Caco-2 (cell line): Measurements from ENCODE around the gene PFDN1. TPM values are rescaled to one million over a fixed set of nuclear protein-coding genes. Genes with fewer than 3 reads are reported as not detected.
"Not testable (repeated sequence)": the region's sequence is repeated elsewhere in the genome, so short reads cannot be mapped to it uniquely, and the experiment has no call there.

Source experiments
- BruUV-seq: library from RNA; stranded (reverse); fragments of 400-500 nt; replicated peaks from 2 replicates; lab custom pipeline; 2021; lab: Mats Ljungman, UMichigan
- CTCF ChIA-PET: fragments of 300-600 bp; sonication (Branson Sonifier 250); formaldehyde crosslinking; loops from one replicate; lab custom pipeline; 2022; ENCODE audit warnings: antibody characterized with exemption; lab: Charles Lee
- POLR2A ChIA-PET: fragments of 300-600 bp; sonication (Branson Sonifier 250); formaldehyde crosslinking; loops from one replicate; lab custom pipeline; 2022; ENCODE audit warnings: antibody characterized with exemption; lab: Charles Lee
- DNase-seq, 2 experiments: peaks; one replicate each; pipeline versions ENCODE4 v3.0.0 to v3.0.0-alpha.2; 2020 to 2022
- H3K27me3 ChIP-seq: replicated peaks from 2 replicates; pipeline ENCODE4 v1.6.0; 2011; ENCODE audit warnings: low read length; ENCODE audit not compliant: control insufficient read depth, insufficient read depth
- H3K36me3 ChIP-seq: 2 replicates; pipeline ENCODE4 v1.5.1; 2011; ENCODE audit warnings: low read length; ENCODE audit not compliant: control insufficient read depth, insufficient read depth
- H3K4me1 ChIP-seq: fragments of 250-450 bp; sonication (Bioruptor Pico); 2 replicates; pipeline ENCODE4 v1.5.1; 2020; ENCODE audit warnings: mild to moderate bottlenecking
- H3K4me3 ChIP-seq: 2 replicates; pipeline ENCODE4 v1.5.1; 2011; ENCODE audit warnings: low read depth, mild to moderate bottlenecking, control low read depth, low read length
- H3K9me3 ChIP-seq: fragments of 250-450 bp; sonication (Bioruptor Pico); 2 replicates; pipeline ENCODE4 v1.5.1; 2020; ENCODE audit warnings: mild to moderate bottlenecking, moderate library complexity
- H3K27ac Mint-ChIP-seq: one replicate; pipeline ENCODE4 v1.8.0; 2022; ENCODE audit warnings: mixed read lengths; ENCODE audit not compliant: unreplicated experiment
- H3K27me3 Mint-ChIP-seq: one replicate; pipeline ENCODE4 v1.8.0; 2022; ENCODE audit warnings: mixed read lengths; ENCODE audit not compliant: insufficient read depth, unreplicated experiment
- H3K36me3 Mint-ChIP-seq: one replicate; pipeline ENCODE4 v1.8.0; 2022; ENCODE audit warnings: mild to moderate bottlenecking, mixed read lengths; ENCODE audit not compliant: insufficient read depth, unreplicated experiment
- H3K4me1 Mint-ChIP-seq: one replicate; pipeline ENCODE4 v1.8.0; 2022; ENCODE audit warnings: low read depth, mixed read lengths; ENCODE audit not compliant: unreplicated experiment
- H3K4me3 Mint-ChIP-seq: one replicate; pipeline ENCODE4 v1.8.0; 2022; ENCODE audit warnings: mild to moderate bottlenecking, moderate library complexity, mixed read lengths; ENCODE audit not compliant: unreplicated experiment
- H3K9me3 Mint-ChIP-seq: one replicate; pipeline ENCODE4 v1.8.0; 2022; ENCODE audit warnings: mixed read lengths; ENCODE audit not compliant: unreplicated experiment
- CTCF ChIP-seq, 2 experiments: fragments of 200-600 bp in 1 of 2; IDR thresholded peaks; 1 replicate in 1 of 2; 2 replicates in 1 of 2; pipeline versions ENCODE4 v1.5.1 to v1.8.0; 2011 to 2022; ENCODE audit warnings: antibody characterized with exemption in 1 of 2, control low read depth in 1 of 2, inconsistent platforms in 1 of 2, low read depth in 1 of 2, low read length in 1 of 2, mild to moderate bottlenecking in 1 of 2, moderate library complexity in 1 of 2; ENCODE audit not compliant: insufficient read depth in 1 of 2, severe bottlenecking in 1 of 2, unreplicated experiment in 1 of 2
- intact Hi-C: fragments of 100-400 bp; cut with micrococcal nuclease; formaldehyde crosslinking; loops from one replicate; pipeline ENCODE4 v1.10.0; 2022; ENCODE audit not compliant: unreplicated experiment
- total RNA-seq: library from RNA; stranded (reverse); gene quantifications from 2 replicates; pipeline ENCODE4 v1.2.3, GENCODE V29; 2022

PFDN1 gene
- total RNA-seq, 1 experiment from 2014 or later: 81.1 TPM

- no peak overlapping the region for H3K27ac Mint-ChIP-seq
- peaks cover 9% of the 10 kb centered on the region for H3K36me3 Mint-ChIP-seq
- Histone ChIP-seq H3K9me3 (no peaks in the 10 kb centered on the region), H3K36me3 (no peaks in the 10 kb centered on the region; the same call in none of the 2 replicates), H3K4me3 (peak overlapping the region; percentile 86), H3K27me3 (no peaks in the 10 kb centered on the region), H3K4me1 (peaks cover 23% of the 10 kb centered on the region)
- H3K4me3 Mint-ChIP-seq: peak overlapping the region; percentile 71
- ChIA-PET POLR2A (interaction anchor here (0.8 to 1.7 kb wide), 5 partner anchors 42 to 374 kb away, joined by 3 to 9 read pairs (median 3); partner anchors contain the start of gene PFDN1), CTCF (interaction anchor here (0.6 to 4.0 kb wide), 11 partner anchors 8 to 237 kb away, joined by 3 to 105 read pairs (median 24); partner anchors contain the start of gene CYSTM1)
- peak; percentile 53 to 64 for DNase-seq
- peak in 1 of 2 experiments; percentile 18 for TF ChIP-seq CTCF (IDR thresholded peaks at IDR 0.05; ENCODE audit: insufficient read depth in 1 of 2, low read depth in 1 of 2, low read length in 1 of 2, severe bottlenecking in 1 of 2, unreplicated experiment in 1 of 2)
- H3K27me3 Mint-ChIP-seq: no peaks in the 10 kb centered on the region
- no peaks in the 10 kb centered on the region for H3K9me3 Mint-ChIP-seq
- H3K4me1 Mint-ChIP-seq: peaks cover 22% of the 10 kb centered on the region
- intact Hi-C loops: loop anchor here (5.0 kb wide), 1 partner anchor 83 kb away; no protein-coding TSS in a partner anchor
- BruUV-seq: no TSS peak
Measured at GRCh38 chr5:140344683-140345423, 42.0 kb upstream of the PFDN1 start.

GRCh38 chr5:140343849-140344248 lies 40.9 kb upstream of the PFDN1 start:
- H3K9me3 Mint-ChIP-seq, H3K9me3 ChIP-seq, BruUV-seq, H3K4me3 ChIP-seq, H3K4me3 Mint-ChIP-seq, CTCF ChIA-PET, DNase-seq, H3K36me3 ChIP-seq, H3K27me3 ChIP-seq, H3K27ac Mint-ChIP-seq, POLR2A ChIA-PET, H3K27me3 Mint-ChIP-seq, intact Hi-C loops: not testable (repeated sequence)
- H3K4me1 ChIP-seq: peaks cover 23% of the 10 kb centered on the region
- Mint-ChIP-seq H3K36me3 (peaks cover 19% of the 10 kb centered on the region), H3K4me1 (peaks cover 14% of the 10 kb centered on the region)

GRCh38 chr5:140342896-140343295 lies 40.0 kb upstream of the PFDN1 start:
- Mint-ChIP-seq H3K36me3 (peaks cover 20% of the 10 kb centered on the region), H3K4me1 (peaks cover 11% of the 10 kb centered on the region), H3K27me3 (no peaks in the 10 kb centered on the region), H3K4me3 (no peak overlapping the region), H3K9me3 (no peaks in the 10 kb centered on the region), H3K27ac (no peak overlapping the region)
- no peaks in the 10 kb centered on the region for H3K27me3 ChIP-seq
- ChIA-PET POLR2A (no interaction called here), CTCF (no interaction called here)
- no peaks in the 10 kb centered on the region for H3K9me3 ChIP-seq
- H3K36me3 ChIP-seq: no peaks in the 10 kb centered on the region; the same call in none of the 2 replicates
- intact Hi-C loops: no loop called here
- DNase-seq: no peak
- no TSS peak for BruUV-seq
- TF ChIP-seq CTCF (IDR thresholded peaks at IDR 0.05; ENCODE audit: insufficient read depth in 1 of 2, low read depth in 1 of 2, low read length in 1 of 2, severe bottlenecking in 1 of 2, unreplicated experiment in 1 of 2): no peak
- H3K4me3 ChIP-seq: no peak overlapping the region
- H3K4me1 ChIP-seq: peaks cover 23% of the 10 kb centered on the region
